Measurements from ENCODE around the gene ARHGAP28.

- TF ChIP-seq POLR2AphosphoS5 (IDR thresholded peaks at IDR 0.05; ENCODE audit: low read depth, low read length) (no peak), POLR2A (IDR thresholded peaks at IDR 0.05; ENCODE audit: low read depth, low read length) (no peak)
These were observed 67.0 kb downstream of the ARHGAP28 start for GRCh38 chr18:6796511-6796910.

Data from GM12892 (cell line).